ES-I3 (cell line): ENCODE results near the gene BRD1.
"Not testable (repeated sequence)": the region's sequence is repeated elsewhere in the genome, so short reads cannot be mapped to it uniquely, and the experiment has no call there.

Experiments
- H3K36me3 ChIP-seq: 2 replicates; pipeline ENCODE4 v1.6.1; 2013; ENCODE audit warnings: mild to moderate bottlenecking, low read length, control low read depth, moderate library complexity; ENCODE audit not compliant: insufficient read depth
- H3K4me1 ChIP-seq: 2 replicates; pipeline ENCODE4 v1.6.1; 2013; ENCODE audit warnings: mild to moderate bottlenecking, control low read depth, low read length; ENCODE audit not compliant: insufficient read depth
- H3K9ac ChIP-seq: 2 replicates; pipeline ENCODE4 v1.6.1; 2013; ENCODE audit warnings: low read depth, mild to moderate bottlenecking, low read length, moderate library complexity
- H3K9me3 ChIP-seq: 2 replicates; pipeline ENCODE4 v1.6.1; 2013; ENCODE audit warnings: mild to moderate bottlenecking, low read length, moderate library complexity; ENCODE audit not compliant: control insufficient read depth, insufficient read depth

Gene BRD1

GRCh38 chr22:49783036-49783746 lies 44.5 kb downstream of the BRD1 start:
- H3K9ac ChIP-seq, result no peak overlapping the region
- peaks cover 5% of the 10 kb centered on the region; the same call in 1 of the 2 replicates for H3K4me1 ChIP-seq
- no peaks in the 10 kb centered on the region for H3K9me3 ChIP-seq
- peaks cover 7% of the 10 kb centered on the region for H3K36me3 ChIP-seq

DNA sequence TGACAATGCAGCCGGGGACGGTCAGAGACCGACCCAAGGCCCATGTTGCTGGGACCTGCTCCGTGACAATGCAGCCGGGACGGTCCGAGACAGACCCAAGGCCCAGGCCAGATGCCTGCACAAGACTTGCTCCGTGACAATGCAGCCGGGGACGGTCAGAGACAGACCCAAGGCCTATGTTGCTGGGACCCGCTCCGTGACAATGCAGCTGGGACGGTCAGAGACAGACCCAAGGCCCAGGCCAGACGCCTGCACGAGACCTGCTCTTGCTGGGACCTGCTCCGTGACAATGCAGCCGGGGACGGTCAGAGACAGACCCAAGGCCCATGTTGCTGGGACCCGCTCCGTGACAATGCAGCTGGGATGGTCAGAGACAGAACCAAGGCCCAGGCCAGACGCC lies 45.8 kb downstream of the BRD1 start:
- H3K4me1 ChIP-seq, H3K9ac ChIP-seq, H3K9me3 ChIP-seq: not testable (repeated sequence)
- peaks cover 11% of the 10 kb centered on the region for H3K36me3 ChIP-seq

DNA sequence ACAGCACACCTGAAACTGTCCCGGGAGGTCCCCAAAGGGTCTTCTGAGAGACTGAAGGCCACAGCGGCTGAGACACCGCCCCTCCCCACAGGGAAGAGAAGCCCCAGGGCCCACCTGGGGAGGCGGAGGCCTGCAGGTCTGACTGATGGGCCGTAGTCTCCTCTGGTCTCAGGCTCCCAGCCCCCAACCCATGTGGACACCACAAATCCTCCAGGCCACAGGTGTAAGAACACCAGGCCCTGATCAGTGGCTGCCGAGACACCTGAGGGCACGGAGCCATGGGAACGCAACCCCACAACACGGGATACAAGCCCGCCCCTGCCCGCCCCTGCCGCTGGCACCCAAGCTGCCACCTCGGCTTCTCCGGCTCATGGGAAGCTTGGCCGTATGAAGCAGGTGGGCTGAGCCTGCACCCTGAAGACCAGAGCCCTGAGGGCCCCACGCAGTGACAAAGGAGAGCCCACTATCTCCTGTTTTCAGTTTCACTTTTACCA lies 46.3 kb downstream of the BRD1 start:
- H3K9me3 ChIP-seq, result no peaks in the 10 kb centered on the region
- peaks cover 4% of the 10 kb centered on the region; the same call in 1 of the 2 replicates for H3K4me1 ChIP-seq
- H3K9ac ChIP-seq, result no peak overlapping the region
- H3K36me3 ChIP-seq, result peaks cover 8% of the 10 kb centered on the region

GRCh38 chr22:49780698-49781288 lies 46.9 kb downstream of the BRD1 start:
- Histone ChIP-seq H3K9ac (no peak overlapping the region), H3K4me1 (no peaks in the 10 kb centered on the region), H3K36me3 (peaks cover 7% of the 10 kb centered on the region)

DNA sequence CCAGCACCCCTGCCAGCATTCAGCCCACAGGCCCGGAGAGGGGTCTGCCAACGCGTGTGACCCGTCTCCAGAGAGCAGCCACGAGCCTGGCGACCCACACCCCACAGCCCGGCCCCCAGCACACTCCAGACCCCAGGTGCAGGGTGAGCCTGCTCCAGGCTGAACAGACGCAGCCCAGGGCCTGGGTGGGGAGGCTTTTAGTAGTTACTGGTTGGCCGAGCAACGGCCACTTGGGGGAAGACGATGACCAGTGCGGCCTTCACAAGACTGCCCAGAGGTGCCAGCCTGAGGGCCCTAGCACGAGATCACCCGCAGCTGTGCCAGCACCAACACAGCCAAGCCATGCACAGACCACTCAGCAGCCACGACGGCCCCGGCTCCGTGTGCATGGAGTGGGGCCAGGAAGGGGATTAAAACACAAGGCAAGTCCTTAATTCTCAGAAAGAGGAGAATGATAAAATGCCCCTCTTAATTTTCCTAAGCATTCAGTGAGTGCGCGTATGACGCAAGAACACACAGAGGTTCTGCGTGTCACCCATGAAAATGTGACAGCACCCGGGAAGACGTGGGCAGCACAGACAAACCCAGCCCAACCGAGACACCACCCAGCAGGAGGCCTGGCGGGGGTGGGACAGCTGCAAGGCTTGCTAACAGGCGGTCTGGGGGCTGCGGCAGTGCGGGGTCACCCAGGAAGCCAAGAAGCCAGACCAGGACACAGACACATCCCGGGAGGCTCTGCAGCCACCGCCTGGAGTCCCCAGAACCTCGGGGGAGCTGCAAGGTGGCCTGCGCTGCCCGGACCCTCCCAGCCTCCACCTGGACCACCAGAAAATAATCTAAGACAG lies 47.6 kb downstream of the BRD1 start:
- Histone ChIP-seq H3K9ac (no peak overlapping the region), H3K4me1 (no peaks in the 10 kb centered on the region), H3K9me3 (no peaks in the 10 kb centered on the region), H3K36me3 (peaks cover 7% of the 10 kb centered on the region)

More at GRCh38 chr22:49780698-49781288, 46.9 kb downstream of the BRD1 start:
- no peaks in the 10 kb centered on the region for H3K9me3 ChIP-seq

GRCh38 chr22:49779211-49779610 lies 48.5 kb downstream of the BRD1 start:
- Histone ChIP-seq H3K9ac (no peak overlapping the region), H3K9me3 (no peaks in the 10 kb centered on the region), H3K4me1 (no peaks in the 10 kb centered on the region), H3K36me3 (peaks cover 7% of the 10 kb centered on the region)

- Histone ChIP-seq H3K4me1 (no peaks in the 10 kb centered on the region), H3K36me3 (peaks cover 3% of the 10 kb centered on the region), H3K9ac (no peak overlapping the region), H3K9me3 (no peaks in the 10 kb centered on the region)
These were observed 50.0 kb downstream of the BRD1 start for GRCh38 chr22:49777569-49778249.

- no peaks in the 10 kb centered on the region for H3K9me3 ChIP-seq
- H3K9ac ChIP-seq, result no peak overlapping the region
- no peaks in the 10 kb centered on the region for H3K4me1 ChIP-seq
- peaks cover 3% of the 10 kb centered on the region for H3K36me3 ChIP-seq
These were observed 50.8 kb downstream of the BRD1 start for GRCh38 chr22:49776891-49777290.

DNA sequence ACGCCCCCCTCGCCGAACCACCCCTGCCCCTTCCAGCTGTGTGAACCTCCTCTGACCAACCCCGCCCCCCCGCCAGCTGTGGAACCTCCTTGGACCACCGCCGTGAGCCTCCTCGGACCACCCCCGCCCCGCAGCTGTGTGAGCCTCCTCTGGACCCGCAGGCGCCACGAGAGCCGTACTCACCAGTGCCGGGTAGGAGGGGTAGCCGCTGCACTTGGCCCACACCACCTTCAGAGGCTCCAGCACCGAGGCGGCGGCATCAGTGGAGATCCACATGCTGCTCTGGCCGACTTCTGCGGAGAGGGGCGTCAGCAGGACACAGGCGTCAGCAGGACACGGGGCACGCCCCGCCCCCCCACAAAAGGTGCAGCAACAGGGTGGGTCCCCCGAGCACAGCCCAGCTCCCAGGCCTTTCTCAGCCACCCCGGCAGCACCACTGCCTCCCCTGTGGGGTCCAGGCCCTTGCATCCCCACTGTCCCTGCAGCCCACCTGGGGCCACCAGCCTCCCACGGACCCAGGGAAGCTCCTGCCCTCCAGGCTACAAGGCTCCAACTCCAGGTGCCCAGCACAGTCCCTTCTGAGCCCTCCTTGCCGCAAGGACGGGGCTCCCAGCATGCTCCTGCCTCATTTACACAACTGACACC lies 51.7 kb downstream of the BRD1 start:
- H3K36me3 ChIP-seq, result peaks cover 3% of the 10 kb centered on the region; the same call in 1 of the 2 replicates
- H3K9me3 ChIP-seq, result no peaks in the 10 kb centered on the region
- no peaks in the 10 kb centered on the region for H3K4me1 ChIP-seq
- no peak overlapping the region for H3K9ac ChIP-seq

GRCh38 chr22:49775191-49775866 lies 52.3 kb downstream of the BRD1 start:
- H3K4me1 ChIP-seq, result no peaks in the 10 kb centered on the region
- no peak overlapping the region for H3K9ac ChIP-seq
- peaks cover 3% of the 10 kb centered on the region; the same call in 1 of the 2 replicates for H3K36me3 ChIP-seq
- no peaks in the 10 kb centered on the region for H3K9me3 ChIP-seq

GRCh38 chr22:49774499-49775151 lies 53.0 kb downstream of the BRD1 start:
- Histone ChIP-seq H3K4me1 (no peaks in the 10 kb centered on the region), H3K36me3 (peaks cover 3% of the 10 kb centered on the region; the same call in 1 of the 2 replicates)

DNA sequence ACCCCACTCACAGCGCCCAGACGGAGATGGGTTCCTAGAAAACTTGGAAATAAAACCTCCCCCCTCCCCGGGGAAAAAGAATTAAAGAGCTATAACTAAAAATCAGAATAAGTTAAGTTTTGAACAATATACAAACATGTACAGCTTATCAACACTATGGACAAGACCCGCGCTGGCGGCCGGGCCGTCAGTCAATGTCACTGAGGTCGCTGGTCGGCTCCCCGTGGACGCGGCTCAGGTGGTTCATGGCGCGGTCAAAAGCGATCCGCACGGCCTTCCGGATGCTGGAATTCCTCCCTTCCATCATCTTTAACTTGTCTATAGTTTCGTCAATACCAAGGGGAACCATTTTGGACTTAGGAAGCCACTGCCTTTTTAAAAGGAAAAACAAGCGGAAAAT lies 53.6 kb downstream of the BRD1 start:
- Histone ChIP-seq H3K36me3 (peaks cover 3% of the 10 kb centered on the region; the same call in 1 of the 2 replicates), H3K4me1 (no peaks in the 10 kb centered on the region), H3K9ac (no peak overlapping the region), H3K9me3 (no peaks in the 10 kb centered on the region)

More at GRCh38 chr22:49774499-49775151, 53.0 kb downstream of the BRD1 start:
- no peaks in the 10 kb centered on the region for H3K9me3 ChIP-seq
- no peak overlapping the region for H3K9ac ChIP-seq

- H3K9ac ChIP-seq, result no peak overlapping the region
- peaks cover 3% of the 10 kb centered on the region; the same call in 1 of the 2 replicates for H3K36me3 ChIP-seq
- H3K4me1 ChIP-seq, result no peaks in the 10 kb centered on the region
- H3K9me3 ChIP-seq, result no peaks in the 10 kb centered on the region
These were observed 54.1 kb downstream of the BRD1 start for GRCh38 chr22:49773531-49773930.
